NCI-H146 (cell line): Measurements from ENCODE around the gene NANOS3.
"Not testable (repeated sequence)": the region's sequence is repeated elsewhere in the genome, so short reads cannot be mapped to it uniquely, and the experiment has no call there.

Source experiments
- DNase-seq: peaks from one replicate; lab custom pipeline; 2025; lab: John Stamatoyannopoulos, UW

NANOS3 gene

GRCh38 chr19:13920940-13921747, 44.2 kb downstream of the NANOS3 start:
- DNase-seq: no peak

- DNase-seq: not testable (repeated sequence)
Observed at GRCh38 chr19:13922118-13922517, 45.2 kb downstream of the NANOS3 start.

GRCh38 chr19:13923194-13923987, 46.5 kb downstream of the NANOS3 start:
- no peak for DNase-seq

GRCh38 chr19:13926010-13926409, 49.1 kb downstream of the NANOS3 start:
- no peak for DNase-seq

- DNase-seq: no peak
Observed at GRCh38 chr19:13926715-13927114, 49.8 kb downstream of the NANOS3 start.

GRCh38 chr19:13929340-13929739, 52.4 kb downstream of the NANOS3 start:
- DNase-seq: no peak

- no peak for DNase-seq
Observed at GRCh38 chr19:13929956-13930355, 53.0 kb downstream of the NANOS3 start.
